ENCODE data around the gene NUDCD3.

The NUDCD3 gene

DNA sequence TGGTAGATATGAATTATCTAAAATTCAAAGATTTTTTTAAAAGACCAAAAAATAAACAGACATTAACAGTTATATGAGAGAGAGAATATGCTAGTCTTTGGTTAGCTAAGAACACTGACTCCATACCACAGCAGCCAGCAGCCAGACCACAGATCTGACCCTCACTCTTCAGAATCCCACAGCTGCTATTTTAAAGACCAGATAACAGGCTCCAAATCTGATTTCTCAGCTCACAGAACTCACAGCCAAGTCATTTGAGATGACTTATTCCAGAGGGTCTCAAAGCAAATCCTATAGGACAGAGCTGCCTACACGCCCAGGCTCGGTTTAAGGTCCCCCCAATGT is 20.4 kb downstream of the NUDCD3 start:
- TF ChIP-seq, protein P1, sequence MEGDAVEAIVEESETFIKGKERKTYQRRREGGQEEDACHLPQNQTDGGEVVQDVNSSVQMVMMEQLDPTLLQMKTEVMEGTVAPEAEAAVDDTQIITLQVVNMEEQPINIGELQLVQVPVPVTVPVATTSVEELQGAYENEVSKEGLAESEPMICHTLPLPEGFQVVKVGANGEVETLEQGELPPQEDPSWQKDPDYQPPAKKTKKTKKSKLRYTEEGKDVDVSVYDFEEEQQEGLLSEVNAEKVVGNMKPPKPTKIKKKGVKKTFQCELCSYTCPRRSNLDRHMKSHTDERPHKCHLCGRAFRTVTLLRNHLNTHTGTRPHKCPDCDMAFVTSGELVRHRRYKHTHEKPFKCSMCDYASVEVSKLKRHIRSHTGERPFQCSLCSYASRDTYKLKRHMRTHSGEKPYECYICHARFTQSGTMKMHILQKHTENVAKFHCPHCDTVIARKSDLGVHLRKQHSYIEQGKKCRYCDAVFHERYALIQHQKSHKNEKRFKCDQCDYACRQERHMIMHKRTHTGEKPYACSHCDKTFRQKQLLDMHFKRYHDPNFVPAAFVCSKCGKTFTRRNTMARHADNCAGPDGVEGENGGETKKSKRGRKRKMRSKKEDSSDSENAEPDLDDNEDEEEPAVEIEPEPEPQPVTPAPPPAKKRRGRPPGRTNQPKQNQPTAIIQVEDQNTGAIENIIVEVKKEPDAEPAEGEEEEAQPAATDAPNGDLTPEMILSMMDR (conservative IDR thresholded peaks at IDR 0.05; ENCODE audit: low read depth), result no peak
- POLR2A ChIA-PET (ENCODE audit: low non-redundant PET), result interaction anchor here (0.6 kb wide), 1 partner anchor 426 kb away, joined by 4 read pairs; the partner anchor contains the start of gene DBNL
- CTCF ChIA-PET, result no interaction called here

DNA sequence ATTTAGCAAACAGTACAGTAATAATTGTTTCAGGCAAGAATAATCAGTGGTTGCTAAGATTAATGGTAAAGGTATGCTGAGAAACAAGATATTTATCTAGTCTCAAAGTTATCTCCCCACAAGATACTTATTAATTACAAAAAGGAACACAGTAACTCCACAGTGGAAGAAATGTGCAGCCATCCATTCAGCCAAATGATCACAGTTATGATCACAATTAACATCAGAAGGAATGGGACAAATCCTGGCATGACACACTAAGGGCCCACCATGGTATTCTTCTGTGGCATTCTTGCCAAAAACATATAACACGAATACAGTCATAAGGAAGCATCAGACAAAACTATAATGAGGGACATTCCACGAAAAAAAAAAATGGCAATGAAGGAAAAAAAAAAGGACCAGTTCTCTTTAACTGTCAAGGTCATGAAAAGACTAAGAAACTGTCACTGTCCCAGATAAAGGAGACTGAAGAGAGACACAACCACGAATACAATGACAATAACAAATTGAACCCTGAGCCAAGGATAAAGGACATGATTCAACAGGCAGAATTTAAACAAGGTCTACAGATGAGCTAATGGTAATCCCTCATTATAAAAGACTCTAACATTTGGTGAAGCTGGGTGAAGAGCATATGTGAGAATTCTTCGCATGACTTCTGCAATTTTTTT is 20.9 kb downstream of the NUDCD3 start:
- ChIA-PET CTCF (interaction anchor here (0.6 kb wide), 1 partner anchor 99 kb away, joined by 4 read pairs; no protein-coding TSS in a partner anchor), POLR2A (ENCODE audit: low non-redundant PET) (interaction anchor here (0.6 kb wide), 2 partner anchors 143 to 425 kb away, joined by 4 read pairs; partner anchors contain the start of gene DBNL)
- no peak overlapping the region for H3K27ac ChIP-seq
- TF ChIP-seq, protein P1 (conservative IDR thresholded peaks at IDR 0.05; ENCODE audit: low read depth), result no peak
- no peak for DNase-seq (ENCODE audit: low spot score)

More for the DNA sequence above, 20.4 kb downstream of the NUDCD3 start:
- no peak overlapping the region for H3K27ac ChIP-seq
- no peak for DNase-seq (ENCODE audit: low spot score)

- TF ChIP-seq, protein P1 (conservative IDR thresholded peaks at IDR 0.05; ENCODE audit: low read depth), result no peak
- ChIA-PET CTCF (interaction anchor here (0.6 to 0.7 kb wide), 2 partner anchors 221 to 286 kb away, joined by 3 to 5 read pairs; no protein-coding TSS in a partner anchor), POLR2A (ENCODE audit: low non-redundant PET) (no interaction called here)
- H3K27ac ChIP-seq, result no peak overlapping the region
- DNase-seq (ENCODE audit: low spot score), result no peak
Observed at GRCh38 chr7:44467217-44467548, 23.3 kb downstream of the NUDCD3 start.

GRCh38 chr7:44466300-44467216 is 23.9 kb downstream of the NUDCD3 start:
- TF ChIP-seq, protein P1 (conservative IDR thresholded peaks at IDR 0.05; ENCODE audit: low read depth), result no peak
- DNase-seq (ENCODE audit: low spot score), result no peak
- no peak overlapping the region for H3K27ac ChIP-seq
- ChIA-PET CTCF (interaction anchor here (0.6 to 0.7 kb wide), 2 partner anchors 73 to 221 kb away, joined by 3 to 5 read pairs; no protein-coding TSS in a partner anchor), POLR2A (ENCODE audit: low non-redundant PET) (no interaction called here)

DNA sequence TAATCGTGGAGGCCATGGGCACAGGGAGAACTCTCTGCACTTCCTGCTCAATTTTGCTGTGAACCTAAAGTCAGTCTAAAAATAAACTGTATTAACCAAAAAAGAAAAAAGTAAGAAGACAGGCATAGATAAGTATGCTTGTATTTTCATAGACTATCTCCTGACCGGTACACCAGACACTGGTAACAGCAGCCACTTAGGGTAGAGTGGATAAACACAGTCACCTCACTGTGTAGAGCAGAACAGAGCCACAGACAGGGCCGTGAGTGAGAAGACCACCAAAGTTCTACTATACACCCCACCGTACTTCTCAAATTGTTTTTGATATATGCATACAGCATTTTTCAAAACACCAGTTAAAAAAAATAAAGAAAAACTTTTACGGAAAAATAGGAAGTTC is 25.0 kb downstream of the NUDCD3 start:
- POLR2A ChIA-PET (ENCODE audit: low non-redundant PET), result no interaction called here
- CTCF ChIA-PET, result no interaction called here
- no peak for DNase-seq (ENCODE audit: low spot score)
- no peak overlapping the region for H3K27ac ChIP-seq
- TF ChIP-seq, protein P1 (conservative IDR thresholded peaks at IDR 0.05; ENCODE audit: low read depth), result no peak

- TF ChIP-seq, protein P1 (conservative IDR thresholded peaks at IDR 0.05; ENCODE audit: low read depth), result peak; percentile 26; the same call in 1 of the 2 replicates
- ChIA-PET POLR2A (ENCODE audit: low non-redundant PET) (no interaction called here), CTCF (no interaction called here)
- no peak for DNase-seq (ENCODE audit: low spot score)
- no peak overlapping the region for H3K27ac ChIP-seq
Observed at GRCh38 chr7:44463169-44463808, 27.2 kb downstream of the NUDCD3 start.

Measured in RWPE1 (cell line).